ENCODE results near the gene SUB1.

SUB1 gene

GRCh38 chr5:32585122-32585445 is 273 bp upstream of the SUB1 start:
- peaks cover 10% of the 10 kb centered on the region; the same call in 1 of the 2 replicates for H3K36me3 ChIP-seq (ENCODE audit: insufficient read depth, low read length)
- H3K9me3 ChIP-seq (ENCODE audit: insufficient read depth, low read depth, low read length): no peaks in the 10 kb centered on the region
- no peaks in the 10 kb centered on the region for H3K9me2 ChIP-seq (replicated peaks; ENCODE audit: low read depth, low read length)
- H3K9ac ChIP-seq (ENCODE audit: low read depth, low read length, poor library complexity, severe bottlenecking): peak overlapping the region; percentile 96
- peaks cover 39% of the 10 kb centered on the region for H3K4me1 ChIP-seq (ENCODE audit: insufficient read depth, low read length, poor library complexity, severe bottlenecking)
- H2AFZ ChIP-seq (ENCODE audit: low read length): peak overlapping the region; percentile 50; the same call in 1 of the 2 replicates
- H3K4me3 ChIP-seq (ENCODE audit: low read length, poor library complexity, severe bottlenecking): peak overlapping the region; percentile 85
- H3K4me2 ChIP-seq (ENCODE audit: low read depth, low read length, poor library complexity, severe bottlenecking): peak overlapping the region; percentile 84
- peaks cover 45% of the 10 kb centered on the region for H4K20me1 ChIP-seq (ENCODE audit: insufficient read depth, low read length, poor library complexity, severe bottlenecking)
- no peaks in the 10 kb centered on the region for H3K27me3 ChIP-seq (ENCODE audit: insufficient read depth, low read length, poor library complexity, severe bottlenecking)
- peaks cover 46% of the 10 kb centered on the region for H3K79me2 ChIP-seq (ENCODE audit: insufficient read depth, low read length)
- peaks cover 6% of the 10 kb centered on the region for H3F3A ChIP-seq (ENCODE audit: low read depth)
- no peak for TF ChIP-seq CTCF (conservative IDR thresholded peaks at IDR 0.05; ENCODE audit: low read length)
- no peak for TF ChIP-seq EZH2phosphoT487 (IDR thresholded peaks at IDR 0.05; ENCODE audit: borderline replicate concordance)

GRCh38 chr5:32586276-32586599 is 881 bp downstream of the SUB1 start:
- Histone ChIP-seq H3K4me3 (ENCODE audit: low read length, poor library complexity, severe bottlenecking) (peak overlapping the region; percentile 85), H3K9ac (ENCODE audit: low read depth, low read length, poor library complexity, severe bottlenecking) (peak overlapping the region; percentile 96), H3K27me3 (ENCODE audit: insufficient read depth, low read length, poor library complexity, severe bottlenecking) (no peaks in the 10 kb centered on the region), H3K9me2 (replicated peaks; ENCODE audit: low read depth, low read length) (no peaks in the 10 kb centered on the region), H3K36me3 (ENCODE audit: insufficient read depth, low read length) (peaks cover 15% of the 10 kb centered on the region; the same call in 1 of the 2 replicates), H3F3A (ENCODE audit: low read depth) (peaks cover 6% of the 10 kb centered on the region), H4K20me1 (ENCODE audit: insufficient read depth, low read length, poor library complexity, severe bottlenecking) (peaks cover 54% of the 10 kb centered on the region), H3K4me2 (ENCODE audit: low read depth, low read length, poor library complexity, severe bottlenecking) (peak overlapping the region; percentile 97), H3K79me2 (ENCODE audit: insufficient read depth, low read length) (peaks cover 56% of the 10 kb centered on the region), H3K9me3 (ENCODE audit: insufficient read depth, low read depth, low read length) (no peaks in the 10 kb centered on the region), H3K4me1 (ENCODE audit: insufficient read depth, low read length, poor library complexity, severe bottlenecking) (peaks cover 42% of the 10 kb centered on the region), H2AFZ (ENCODE audit: low read length) (no peak overlapping the region)
- TF ChIP-seq CTCF (conservative IDR thresholded peaks at IDR 0.05; ENCODE audit: low read length) (no peak), EZH2phosphoT487 (IDR thresholded peaks at IDR 0.05; ENCODE audit: borderline replicate concordance) (no peak)

GRCh38 chr5:32587067-32587551 is 1.8 kb downstream of the SUB1 start:
- Histone ChIP-seq H3K9me3 (ENCODE audit: insufficient read depth, low read depth, low read length) (no peaks in the 10 kb centered on the region), H3F3A (ENCODE audit: low read depth) (peaks cover 6% of the 10 kb centered on the region), H3K79me2 (ENCODE audit: insufficient read depth, low read length) (peaks cover 65% of the 10 kb centered on the region), H3K4me2 (ENCODE audit: low read depth, low read length, poor library complexity, severe bottlenecking) (peak overlapping the region; percentile 97), H4K20me1 (ENCODE audit: insufficient read depth, low read length, poor library complexity, severe bottlenecking) (peaks cover 61% of the 10 kb centered on the region), H3K4me3 (ENCODE audit: low read length, poor library complexity, severe bottlenecking) (peak overlapping the region; percentile 85), H3K9ac (ENCODE audit: low read depth, low read length, poor library complexity, severe bottlenecking) (peak overlapping the region; percentile 96), H3K27me3 (ENCODE audit: insufficient read depth, low read length, poor library complexity, severe bottlenecking) (no peaks in the 10 kb centered on the region), H3K9me2 (replicated peaks; ENCODE audit: low read depth, low read length) (no peaks in the 10 kb centered on the region), H2AFZ (ENCODE audit: low read length) (no peak overlapping the region), H3K36me3 (ENCODE audit: insufficient read depth, low read length) (peaks cover 24% of the 10 kb centered on the region; the same call in 1 of the 2 replicates), H3K4me1 (ENCODE audit: insufficient read depth, low read length, poor library complexity, severe bottlenecking) (peaks cover 50% of the 10 kb centered on the region)
- no peak for TF ChIP-seq EZH2phosphoT487 (IDR thresholded peaks at IDR 0.05; ENCODE audit: borderline replicate concordance)
- TF ChIP-seq CTCF (conservative IDR thresholded peaks at IDR 0.05; ENCODE audit: low read length): no peak

Measured in Loucy (cell line).